Panc1 (cell line): ENCODE results near the gene RBMS3. TPM values are rescaled to one million over a fixed set of nuclear protein-coding genes. Genes with fewer than 3 reads are reported as not detected.

Experiments used
- ATAC-seq: fragments of 200-7000 bp; cut with Tn5 transposase; 2 replicates; pipeline ENCODE4 v1.9.1; 2020; ENCODE audit warnings: mild to moderate bottlenecking, moderate library complexity
- BruUV-seq: library from RNA; stranded (reverse); fragments of 400-500 nt; replicated peaks from 2 replicates; lab custom pipeline; 2021; lab: Mats Ljungman, UMichigan
- CTCF ChIA-PET: fragments of 300-600 bp; sonication (Branson Sonifier 250); formaldehyde crosslinking; loops from one replicate; lab custom pipeline; 2022; ENCODE audit warnings: antibody characterized with exemption; lab: Charles Lee
- POLR2A ChIA-PET: fragments of 300-600 bp; sonication (Branson Sonifier 250); formaldehyde crosslinking; loops from one replicate; lab custom pipeline; 2022; ENCODE audit warnings: antibody characterized with exemption; lab: Charles Lee
- DNase-seq: peaks from one replicate; pipeline ENCODE4 v3.0.0-alpha.2; 2010; ENCODE audit warnings: low read depth, low spot score
- H3K27ac ChIP-seq: 2 replicates; pipeline ENCODE4 v1.5.1; 2011; ENCODE audit warnings: mild to moderate bottlenecking, low read length, inconsistent platforms
- H3K27me3 ChIP-seq: fragments of 200-500 bp; sonication (Bioruptor generic); 2 replicates; pipeline ENCODE4 v1.6.0; 2014; ENCODE audit warnings: low read length, inconsistent platforms; ENCODE audit not compliant: control insufficient read depth, insufficient read depth
- H3K36me3 ChIP-seq: fragments of 200-500 bp; sonication (Bioruptor generic); 2 replicates; pipeline ENCODE4 v1.5.1; 2014; ENCODE audit warnings: inconsistent platforms, mild to moderate bottlenecking, low read length, moderate library complexity; ENCODE audit not compliant: control insufficient read depth, insufficient read depth
- H3K4me1 ChIP-seq: 2 replicates; pipeline ENCODE4 v1.5.1; 2011; ENCODE audit warnings: inconsistent platforms, mild to moderate bottlenecking, low read length, moderate library complexity; ENCODE audit not compliant: control insufficient read depth, insufficient read depth
- H3K4me3 ChIP-seq, 2 experiments: 2 replicates each; pipeline ENCODE4 v1.5.1; 2011 to 2012; ENCODE audit warnings: low read depth in 2 of 2, low read length in 2 of 2, mild to moderate bottlenecking in 2 of 2, inconsistent platforms in 1 of 2, moderate library complexity in 1 of 2
- H3K9me3 ChIP-seq: fragments of 200-500 bp; sonication (Bioruptor generic); 2 replicates; pipeline ENCODE4 v1.5.1; 2014; ENCODE audit warnings: low read depth, mild to moderate bottlenecking, inconsistent platforms, low read length, moderate library complexity; ENCODE audit not compliant: control insufficient read depth, insufficient read depth
- POLR2AphosphoS5 ChIP-seq: IDR thresholded peaks from 2 replicates; pipeline ENCODE4 v1.6.1; 2012; ENCODE audit warnings: mild to moderate bottlenecking, low read depth, low read length, moderate library complexity
- SIN3A ChIP-seq: IDR thresholded peaks from 2 replicates; pipeline ENCODE4 v1.6.1; 2012; ENCODE audit warnings: low read depth, mild to moderate bottlenecking, low read length, moderate library complexity, borderline replicate concordance; ENCODE audit not compliant: insufficient read depth
- TCF7L2 ChIP-seq: IDR thresholded peaks from 2 replicates; pipeline ENCODE4 v1.6.1; 2011; ENCODE audit warnings: mild to moderate bottlenecking, low read depth, low read length, inconsistent platforms
- in situ Hi-C: cut with HindIII; loops from 2 replicates; pipeline ENCODE4 v1.10.0; 2016; ENCODE audit warnings: low sequenced_read_pairs, low pct_unique_long_range_greater_than_20kb
- intact Hi-C: fragments of 100-400 bp; cut with micrococcal nuclease; formaldehyde crosslinking; loops from one replicate; pipeline ENCODE4 v1.10.0; 2022; ENCODE audit not compliant: unreplicated experiment
- total RNA-seq: library from RNA; stranded (reverse); gene quantifications from one replicate; pipeline ENCODE4 v1.2.1, GENCODE V29; 2021; ENCODE audit not compliant: unreplicated experiment
- TF ChIP-seq, protein P1 (sequence below), 2 experiments: IDR thresholded peaks; 2 replicates each; pipeline ENCODE4 v1.6.1; 2011 to 2012; ENCODE audit warnings: low read depth in 2 of 2, control low read depth in 1 of 2, low read length in 1 of 2, mild to moderate bottlenecking in 1 of 2, moderate library complexity in 1 of 2; ENCODE audit not compliant: insufficient read depth in 1 of 2
- TF ChIP-seq, protein P2 (sequence below): fragments of 450-650 bp; IDR thresholded peaks from 2 replicates; pipeline ENCODE4 v1.5.1; 2017; ENCODE audit warnings: mild to moderate bottlenecking

The RBMS3 gene
- total RNA-seq, 1 experiment from 2014 or later = 1.1 TPM

DNA sequence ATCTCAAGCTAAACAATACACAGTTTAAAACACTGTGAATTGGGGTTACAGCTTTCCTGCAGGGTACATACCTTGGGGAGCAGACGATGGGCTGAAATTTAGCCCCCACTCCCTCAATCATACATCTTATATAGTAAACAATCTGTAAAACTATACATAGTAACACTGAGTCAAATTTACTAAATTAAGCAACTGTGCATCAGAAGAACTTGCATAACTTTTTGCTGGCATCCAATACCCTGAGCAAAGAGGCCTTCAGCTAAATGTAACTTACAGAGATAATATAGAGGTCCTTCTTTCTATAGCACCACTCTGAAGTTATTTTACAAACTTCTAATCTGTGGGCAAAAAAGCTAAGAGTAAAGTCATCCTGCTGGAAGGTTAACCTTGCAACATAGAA is 721.9 kb downstream of the RBMS3 start:
- TF ChIP-seq POLR2AphosphoS5 = no peak
- no peak for TF ChIP-seq SIN3A
- TF ChIP-seq, protein P1, sequence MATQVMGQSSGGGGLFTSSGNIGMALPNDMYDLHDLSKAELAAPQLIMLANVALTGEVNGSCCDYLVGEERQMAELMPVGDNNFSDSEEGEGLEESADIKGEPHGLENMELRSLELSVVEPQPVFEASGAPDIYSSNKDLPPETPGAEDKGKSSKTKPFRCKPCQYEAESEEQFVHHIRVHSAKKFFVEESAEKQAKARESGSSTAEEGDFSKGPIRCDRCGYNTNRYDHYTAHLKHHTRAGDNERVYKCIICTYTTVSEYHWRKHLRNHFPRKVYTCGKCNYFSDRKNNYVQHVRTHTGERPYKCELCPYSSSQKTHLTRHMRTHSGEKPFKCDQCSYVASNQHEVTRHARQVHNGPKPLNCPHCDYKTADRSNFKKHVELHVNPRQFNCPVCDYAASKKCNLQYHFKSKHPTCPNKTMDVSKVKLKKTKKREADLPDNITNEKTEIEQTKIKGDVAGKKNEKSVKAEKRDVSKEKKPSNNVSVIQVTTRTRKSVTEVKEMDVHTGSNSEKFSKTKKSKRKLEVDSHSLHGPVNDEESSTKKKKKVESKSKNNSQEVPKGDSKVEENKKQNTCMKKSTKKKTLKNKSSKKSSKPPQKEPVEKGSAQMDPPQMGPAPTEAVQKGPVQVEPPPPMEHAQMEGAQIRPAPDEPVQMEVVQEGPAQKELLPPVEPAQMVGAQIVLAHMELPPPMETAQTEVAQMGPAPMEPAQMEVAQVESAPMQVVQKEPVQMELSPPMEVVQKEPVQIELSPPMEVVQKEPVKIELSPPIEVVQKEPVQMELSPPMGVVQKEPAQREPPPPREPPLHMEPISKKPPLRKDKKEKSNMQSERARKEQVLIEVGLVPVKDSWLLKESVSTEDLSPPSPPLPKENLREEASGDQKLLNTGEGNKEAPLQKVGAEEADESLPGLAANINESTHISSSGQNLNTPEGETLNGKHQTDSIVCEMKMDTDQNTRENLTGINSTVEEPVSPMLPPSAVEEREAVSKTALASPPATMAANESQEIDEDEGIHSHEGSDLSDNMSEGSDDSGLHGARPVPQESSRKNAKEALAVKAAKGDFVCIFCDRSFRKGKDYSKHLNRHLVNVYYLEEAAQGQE (IDR thresholded peaks at IDR 0.05; ENCODE audit: insufficient read depth in 1 of 2, low read depth in 2 of 2, low read length in 1 of 2) = no peak
- TF ChIP-seq TCF7L2 = no peak
- TF ChIP-seq, protein P2, sequence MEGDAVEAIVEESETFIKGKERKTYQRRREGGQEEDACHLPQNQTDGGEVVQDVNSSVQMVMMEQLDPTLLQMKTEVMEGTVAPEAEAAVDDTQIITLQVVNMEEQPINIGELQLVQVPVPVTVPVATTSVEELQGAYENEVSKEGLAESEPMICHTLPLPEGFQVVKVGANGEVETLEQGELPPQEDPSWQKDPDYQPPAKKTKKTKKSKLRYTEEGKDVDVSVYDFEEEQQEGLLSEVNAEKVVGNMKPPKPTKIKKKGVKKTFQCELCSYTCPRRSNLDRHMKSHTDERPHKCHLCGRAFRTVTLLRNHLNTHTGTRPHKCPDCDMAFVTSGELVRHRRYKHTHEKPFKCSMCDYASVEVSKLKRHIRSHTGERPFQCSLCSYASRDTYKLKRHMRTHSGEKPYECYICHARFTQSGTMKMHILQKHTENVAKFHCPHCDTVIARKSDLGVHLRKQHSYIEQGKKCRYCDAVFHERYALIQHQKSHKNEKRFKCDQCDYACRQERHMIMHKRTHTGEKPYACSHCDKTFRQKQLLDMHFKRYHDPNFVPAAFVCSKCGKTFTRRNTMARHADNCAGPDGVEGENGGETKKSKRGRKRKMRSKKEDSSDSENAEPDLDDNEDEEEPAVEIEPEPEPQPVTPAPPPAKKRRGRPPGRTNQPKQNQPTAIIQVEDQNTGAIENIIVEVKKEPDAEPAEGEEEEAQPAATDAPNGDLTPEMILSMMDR = no peak
- H3K4me1 ChIP-seq = no peaks in the 10 kb centered on the region
- POLR2A ChIA-PET = no interaction called here
- no peak overlapping the region for H3K27ac ChIP-seq
- H3K27me3 ChIP-seq = no peaks in the 10 kb centered on the region
- H3K36me3 ChIP-seq = no peaks in the 10 kb centered on the region
- CTCF ChIA-PET = no interaction called here
- no peaks in the 10 kb centered on the region for H3K9me3 ChIP-seq
- no TSS peak for BruUV-seq
- in situ Hi-C loops (no loop called here), intact Hi-C loops (no loop called here)
- DNase-seq = no peak
- H3K4me3 ChIP-seq = no peak overlapping the region
- no peak for ATAC-seq

DNA sequence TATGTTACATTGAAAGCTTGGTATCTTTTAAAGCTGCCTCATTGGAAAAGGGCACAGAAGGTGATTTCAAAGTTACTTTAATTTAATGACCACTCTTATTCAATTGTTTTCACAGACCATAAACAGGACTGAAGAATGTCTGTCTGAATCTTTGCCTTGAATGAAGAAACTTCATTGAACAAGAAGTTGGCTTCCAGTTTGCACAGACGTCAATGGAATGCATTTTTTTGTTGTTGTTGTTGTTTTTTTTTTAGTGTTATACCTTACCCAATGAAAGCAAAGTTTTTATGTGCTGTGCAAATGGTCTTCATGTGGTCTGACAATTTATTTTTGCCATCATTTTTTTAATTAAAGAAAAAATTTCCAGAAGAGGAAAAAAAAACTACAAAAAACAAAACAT is 722.9 kb downstream of the RBMS3 start:
- intact Hi-C loops (no loop called here), in situ Hi-C loops (no loop called here)
- no peak for DNase-seq
- no peaks in the 10 kb centered on the region for H3K36me3 ChIP-seq
- no peak overlapping the region for H3K27ac ChIP-seq
- ChIA-PET CTCF (no interaction called here), POLR2A (no interaction called here)
- H3K9me3 ChIP-seq = no peaks in the 10 kb centered on the region
- BruUV-seq = no TSS peak
- no peaks in the 10 kb centered on the region for H3K27me3 ChIP-seq
- no peak overlapping the region for H3K4me3 ChIP-seq
- H3K4me1 ChIP-seq = no peaks in the 10 kb centered on the region
- no peak for TF ChIP-seq POLR2AphosphoS5
- TF ChIP-seq TCF7L2 = no peak
- TF ChIP-seq, protein P2 = no peak
- TF ChIP-seq, protein P1 (IDR thresholded peaks at IDR 0.05; ENCODE audit: insufficient read depth in 1 of 2, low read depth in 2 of 2, low read length in 1 of 2) = no peak
- ATAC-seq = no peak
